ENCODE measurements around the gene CARNS1. TPM values are rescaled to one million over a fixed set of nuclear protein-coding genes. Genes with fewer than 3 reads are reported as not detected.

Gene CARNS1
- polyA plus RNA-seq, 1 donor (not counting 4 experiments of a cell fraction or from before 2014, with no cell fraction given), result not detected

DNA sequence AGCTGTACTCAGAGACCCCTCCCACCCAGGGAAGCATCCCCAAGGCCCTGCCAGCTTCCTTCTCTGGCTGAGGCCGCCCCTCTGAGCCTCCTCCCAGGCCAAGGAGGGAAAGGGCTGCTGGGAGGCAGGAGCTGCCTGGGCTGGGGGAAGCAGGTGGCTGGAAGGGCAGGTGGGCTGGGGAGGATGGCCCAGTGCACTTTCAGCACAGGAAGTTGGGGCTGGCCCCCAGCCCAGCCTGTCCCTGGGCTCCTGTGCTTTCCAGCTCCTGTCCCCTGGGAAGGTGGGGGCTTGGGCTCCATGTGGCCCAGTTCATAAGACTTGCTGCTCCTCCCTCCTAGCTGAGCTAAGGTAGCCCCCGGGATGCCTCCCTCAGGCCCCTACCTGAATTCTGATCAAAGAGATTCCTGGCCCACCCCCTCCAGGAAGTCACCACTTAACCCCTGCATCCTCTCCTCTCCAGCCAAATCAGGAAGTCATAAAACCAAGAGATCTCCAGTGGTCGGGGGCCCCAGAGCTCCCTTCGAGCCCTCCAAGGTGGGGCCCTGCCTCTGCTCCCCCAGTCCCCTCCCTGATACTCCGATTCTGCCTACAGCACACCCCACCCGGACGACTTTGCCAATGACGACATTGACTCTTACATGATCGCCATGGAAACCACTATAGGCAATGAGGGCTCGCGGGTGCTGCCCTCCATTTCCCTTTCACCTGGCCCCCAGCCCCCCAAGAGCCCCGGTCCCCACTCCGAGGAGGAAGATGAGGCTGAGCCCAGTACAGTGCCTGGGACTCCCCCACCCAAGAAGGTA lies 18.7 kb upstream of the CARNS1 start:
- H3K9me3 ChIP-seq (ENCODE audit: control insufficient read depth, low read depth, low read length), result no peaks in the 10 kb centered on the region
- no peaks in the 10 kb centered on the region for H4K20me1 ChIP-seq (ENCODE audit: control insufficient read depth, extremely low read depth, insufficient read depth, low read length)
- H3K36me3 ChIP-seq (ENCODE audit: control insufficient read depth in 2 of 2, extremely low read depth in 1 of 2, insufficient read depth in 2 of 2, low read length in 2 of 2), result peaks cover 23 to 36% of the 10 kb centered on the region in 2 experiments
- DNase-seq (ENCODE audit: low read depth, low spot score) (no peak), FAIRE-seq (no peak)
- H3K4me3 ChIP-seq (ENCODE audit: control insufficient read depth in 2 of 3, extremely low read depth in 1 of 3, insufficient read depth in 2 of 3, low read depth in 1 of 3, low read length in 3 of 3), result no peak overlapping the region
- H3K27me3 ChIP-seq (ENCODE audit: control insufficient read depth, extremely low read depth, insufficient read depth, low read length), result no peaks in the 10 kb centered on the region
- no peak overlapping the region for H3K27ac ChIP-seq (ENCODE audit: control insufficient read depth, insufficient read depth, low read length)
- TF ChIP-seq EZH2 (IDR thresholded peaks at IDR 0.05; ENCODE audit: low read length), result no peak
- TF ChIP-seq, protein P1, sequence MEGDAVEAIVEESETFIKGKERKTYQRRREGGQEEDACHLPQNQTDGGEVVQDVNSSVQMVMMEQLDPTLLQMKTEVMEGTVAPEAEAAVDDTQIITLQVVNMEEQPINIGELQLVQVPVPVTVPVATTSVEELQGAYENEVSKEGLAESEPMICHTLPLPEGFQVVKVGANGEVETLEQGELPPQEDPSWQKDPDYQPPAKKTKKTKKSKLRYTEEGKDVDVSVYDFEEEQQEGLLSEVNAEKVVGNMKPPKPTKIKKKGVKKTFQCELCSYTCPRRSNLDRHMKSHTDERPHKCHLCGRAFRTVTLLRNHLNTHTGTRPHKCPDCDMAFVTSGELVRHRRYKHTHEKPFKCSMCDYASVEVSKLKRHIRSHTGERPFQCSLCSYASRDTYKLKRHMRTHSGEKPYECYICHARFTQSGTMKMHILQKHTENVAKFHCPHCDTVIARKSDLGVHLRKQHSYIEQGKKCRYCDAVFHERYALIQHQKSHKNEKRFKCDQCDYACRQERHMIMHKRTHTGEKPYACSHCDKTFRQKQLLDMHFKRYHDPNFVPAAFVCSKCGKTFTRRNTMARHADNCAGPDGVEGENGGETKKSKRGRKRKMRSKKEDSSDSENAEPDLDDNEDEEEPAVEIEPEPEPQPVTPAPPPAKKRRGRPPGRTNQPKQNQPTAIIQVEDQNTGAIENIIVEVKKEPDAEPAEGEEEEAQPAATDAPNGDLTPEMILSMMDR (optimal IDR thresholded peaks at IDR 0.05 in 1 of 3, IDR thresholded peaks at IDR 0.05 in 1 of 3, conservative IDR thresholded peaks at IDR 0.05 in 1 of 3; ENCODE audit: extremely low read depth in 1 of 3, insufficient read depth in 2 of 3, low read length in 3 of 3), result no peak
- dilution Hi-C loops (cut with MboI; ENCODE audit: extremely low pct_ligation_motif_present, low sequenced_read_pairs), result no loop called here
- H3K9ac ChIP-seq (ENCODE audit: control insufficient read depth, extremely low read depth, insufficient read depth, low read length), result no peak overlapping the region
- no peak overlapping the region for H3K4me2 ChIP-seq (ENCODE audit: control insufficient read depth, extremely low read depth, insufficient read depth, low read depth, low read length)
- H3K79me2 ChIP-seq (ENCODE audit: control insufficient read depth, insufficient read depth, low read length), result peaks cover 22% of the 10 kb centered on the region
- H3K9me1 ChIP-seq (ENCODE audit: control insufficient read depth, extremely low read depth, insufficient read depth, low read length), result no peaks in the 10 kb centered on the region
- H3K4me1 ChIP-seq (ENCODE audit: control insufficient read depth, extremely low read depth, insufficient read depth, low read length), result peaks cover 11% of the 10 kb centered on the region
- H2AFZ ChIP-seq (ENCODE audit: control insufficient read depth, low read length), result no peak overlapping the region

DNA sequence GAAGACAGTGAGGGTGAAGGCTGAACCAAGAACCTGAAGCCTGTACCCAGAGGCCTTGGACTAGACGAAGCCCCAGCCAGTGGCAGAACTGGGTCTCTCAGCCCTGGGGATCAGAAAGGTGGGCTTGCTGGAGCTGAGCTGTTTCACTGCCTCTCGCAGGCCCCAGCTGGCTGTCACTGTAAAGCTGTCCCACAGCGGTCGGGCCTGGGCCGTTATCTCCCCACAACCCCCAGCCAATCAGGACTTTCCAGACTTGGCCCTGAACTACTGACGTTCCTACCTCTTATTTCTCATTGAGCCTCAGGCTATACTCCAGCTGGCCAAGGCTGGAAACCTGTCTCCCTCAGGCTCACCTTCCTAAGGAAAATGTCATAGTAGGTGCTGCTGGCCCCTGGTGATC lies 17.9 kb upstream of the CARNS1 start:
- Histone ChIP-seq H3K9me3 (ENCODE audit: control insufficient read depth, low read depth, low read length) (no peaks in the 10 kb centered on the region), H4K20me1 (ENCODE audit: control insufficient read depth, extremely low read depth, insufficient read depth, low read length) (no peaks in the 10 kb centered on the region), H3K79me2 (ENCODE audit: control insufficient read depth, insufficient read depth, low read length) (peaks cover 21% of the 10 kb centered on the region), H3K36me3 (ENCODE audit: control insufficient read depth in 2 of 2, extremely low read depth in 1 of 2, insufficient read depth in 2 of 2, low read length in 2 of 2) (peaks cover 23 to 36% of the 10 kb centered on the region in 2 experiments), H3K4me3 (ENCODE audit: control insufficient read depth in 2 of 3, extremely low read depth in 1 of 3, insufficient read depth in 2 of 3, low read depth in 1 of 3, low read length in 3 of 3) (no peak overlapping the region), H3K27ac (ENCODE audit: control insufficient read depth, insufficient read depth, low read length) (no peak overlapping the region), H3K4me2 (ENCODE audit: control insufficient read depth, extremely low read depth, insufficient read depth, low read depth, low read length) (no peak overlapping the region), H3K4me1 (ENCODE audit: control insufficient read depth, extremely low read depth, insufficient read depth, low read length) (peaks cover 15% of the 10 kb centered on the region), H3K9me1 (ENCODE audit: control insufficient read depth, extremely low read depth, insufficient read depth, low read length) (no peaks in the 10 kb centered on the region), H3K9ac (ENCODE audit: control insufficient read depth, extremely low read depth, insufficient read depth, low read length) (no peak overlapping the region), H3K27me3 (ENCODE audit: control insufficient read depth, extremely low read depth, insufficient read depth, low read length) (no peaks in the 10 kb centered on the region), H2AFZ (ENCODE audit: control insufficient read depth, low read length) (no peak overlapping the region)
- dilution Hi-C loops (cut with MboI; ENCODE audit: extremely low pct_ligation_motif_present, low sequenced_read_pairs), result no loop called here
- FAIRE-seq (no peak), DNase-seq (ENCODE audit: low read depth, low spot score) (no peak)
- no peak for TF ChIP-seq EZH2 (IDR thresholded peaks at IDR 0.05; ENCODE audit: low read length)
- TF ChIP-seq, protein P1 (optimal IDR thresholded peaks at IDR 0.05 in 1 of 3, IDR thresholded peaks at IDR 0.05 in 1 of 3, conservative IDR thresholded peaks at IDR 0.05 in 1 of 3; ENCODE audit: extremely low read depth in 1 of 3, insufficient read depth in 2 of 3, low read length in 3 of 3), result no peak

All from keratinocyte (primary cell).